GM23338 (cell line): ENCODE measurements around the gene PNPO. TPM values are rescaled to one million over a fixed set of nuclear protein-coding genes. Genes with fewer than 3 reads are reported as not detected.

Experiments used
- ATAC-seq: fragments of 200-7000 bp; cut with Tn5 transposase; 3 replicates; pipeline ENCODE4 v1.9.1; 2020
- DNase-seq: peaks from one replicate; pipeline ENCODE4 v3.0.0-alpha.2; 2015; ENCODE audit warnings: low spot score
- H2AFZ ChIP-seq: fragments of 200-600 bp; sonication (generic); 2 replicates; pipeline ENCODE4 v1.8.0; 2016; ENCODE audit warnings: antibody characterized with exemption, mild to moderate bottlenecking, moderate library complexity
- H3F3A ChIP-seq: fragments of 200-600 bp; sonication (generic); replicated peaks from 2 replicates; pipeline ENCODE4 v1.8.0; 2017; ENCODE audit warnings: antibody characterized with exemption, mixed run types, low read depth
- H3K27ac ChIP-seq: fragments of 200-600 bp; sonication (generic); 2 replicates; pipeline ENCODE4 v1.6.1; 2016; ENCODE audit warnings: low read depth
- H3K27me3 ChIP-seq: fragments of 200-600 bp; sonication (generic); 2 replicates; pipeline ENCODE4 v1.8.0; 2016; ENCODE audit warnings: mild to moderate bottlenecking, mixed run types, moderate library complexity; ENCODE audit not compliant: insufficient read depth
- H3K36me3 ChIP-seq: fragments of 200-600 bp; sonication (generic); 2 replicates; pipeline ENCODE4 v1.8.0; 2016; ENCODE audit warnings: mild to moderate bottlenecking; ENCODE audit not compliant: insufficient read depth
- H3K4me1 ChIP-seq: fragments of 200-600 bp; sonication (generic); 2 replicates; pipeline ENCODE4 v1.8.0; 2016; ENCODE audit warnings: mild to moderate bottlenecking, moderate library complexity; ENCODE audit not compliant: insufficient read depth
- H3K4me2 ChIP-seq: fragments of 200-600 bp; sonication (generic); 2 replicates; pipeline ENCODE4 v1.7.1; 2017; ENCODE audit warnings: mixed run types
- H3K4me3 ChIP-seq: fragments of 200-600 bp; sonication (generic); 2 replicates; pipeline ENCODE4 v1.6.1; 2016; ENCODE audit warnings: mixed run types
- H3K79me2 ChIP-seq: fragments of 200-600 bp; sonication (generic); replicated peaks from 2 replicates; pipeline ENCODE4 v1.8.0; 2017; ENCODE audit warnings: mild to moderate bottlenecking; ENCODE audit not compliant: insufficient read depth
- H3K9me2 ChIP-seq: fragments of 200-600 bp; sonication (generic); 2 replicates; pipeline ENCODE4 v1.8.0; 2017; ENCODE audit not compliant: insufficient read depth
- H4K20me1 ChIP-seq: fragments of 200-600 bp; sonication (generic); replicated peaks from 2 replicates; pipeline ENCODE4 v1.8.0; 2017; ENCODE audit warnings: mild to moderate bottlenecking; ENCODE audit not compliant: insufficient read depth
- H3K27ac Mint-ChIP-seq: 2 replicates; pipeline ENCODE4 v1.8.0; 2020; ENCODE audit warnings: inconsistent platforms, mild to moderate bottlenecking, moderate library complexity, mixed read lengths
- H3K27me3 Mint-ChIP-seq: 3 replicates; pipeline ENCODE4 v1.8.0; 2022; ENCODE audit warnings: low read depth, mild to moderate bottlenecking, moderate library complexity, mixed read lengths, inconsistent platforms; ENCODE audit not compliant: insufficient read depth, poor library complexity
- H3K36me3 Mint-ChIP-seq: 3 replicates; pipeline ENCODE4 v1.8.0; 2021; ENCODE audit warnings: low read depth, mild to moderate bottlenecking, inconsistent platforms, moderate library complexity, mixed read lengths
- H3K4me1 Mint-ChIP-seq: 3 replicates; pipeline ENCODE4 v1.8.0; 2020; ENCODE audit warnings: mild to moderate bottlenecking, inconsistent platforms, mixed read lengths
- H3K4me3 Mint-ChIP-seq: 3 replicates; pipeline ENCODE4 v1.8.0; 2021; ENCODE audit warnings: moderate library complexity, mild to moderate bottlenecking, inconsistent platforms, mixed read lengths
- H3K9me3 Mint-ChIP-seq: 3 replicates; pipeline ENCODE4 v1.8.0; 2020; ENCODE audit warnings: moderate library complexity, mild to moderate bottlenecking, inconsistent platforms, mixed read lengths
- CREB1 ChIP-seq: fragments of 250-450 bp; sonication (Bioruptor Pico); IDR thresholded peaks from 2 replicates; pipeline ENCODE4 v1.5.0; 2020; ENCODE audit warnings: low read depth, mild to moderate bottlenecking, moderate library complexity
- EZH2 ChIP-seq: fragments of 200-600 bp; sonication (generic); IDR thresholded peaks from one replicate; pipeline ENCODE4 v1.8.0; 2017; ENCODE audit warnings: antibody characterized with exemption, mild to moderate bottlenecking, low read depth; ENCODE audit not compliant: unreplicated experiment
- EZH2phosphoT487 ChIP-seq: fragments of 200-600 bp; sonication (generic); IDR thresholded peaks from one replicate; pipeline ENCODE4 v1.8.1; 2018; ENCODE audit warnings: antibody characterized with exemption; ENCODE audit not compliant: unreplicated experiment
- JUNB ChIP-seq: IDR thresholded peaks from one replicate; pipeline ENCODE4 v1.6.1; 2016; ENCODE audit warnings: antibody characterized with exemption; ENCODE audit not compliant: unreplicated experiment
- NANOG ChIP-seq: IDR thresholded peaks from 2 replicates; pipeline ENCODE4 v1.6.1; 2016; ENCODE audit warnings: antibody characterized with exemption, borderline replicate concordance
- POLR2AphosphoS5 ChIP-seq: IDR thresholded peaks from 2 replicates; pipeline ENCODE4 v1.6.1; 2016; ENCODE audit warnings: antibody characterized with exemption, low read depth
- STAT1 ChIP-seq: IDR thresholded peaks from one replicate; pipeline ENCODE4 v1.6.1; 2016; ENCODE audit warnings: antibody characterized with exemption; ENCODE audit not compliant: unreplicated experiment
- ZNF114 ChIP-seq: fragments of 250-450 bp; sonication (Bioruptor Pico); IDR thresholded peaks from 2 replicates; pipeline ENCODE4 v1.5.0; 2020; ENCODE audit warnings: mild to moderate bottlenecking, moderate library complexity
- ZNF331 ChIP-seq: fragments of 250-450 bp; sonication (Bioruptor Pico); IDR thresholded peaks from 2 replicates; pipeline ENCODE4 v1.5.0; 2020; ENCODE audit warnings: low read depth, mild to moderate bottlenecking, moderate library complexity
- polyA plus RNA-seq: library from polyadenylated mRNA; unstranded; fragments of >200 nt; fragmentation: Nextera tagmentation; extraction: Ambion mirVana; gene quantifications from 2 replicates; pipeline ENCODE4 v1.2.1, GENCODE V29; 2016
- total RNA-seq: library from RNA; depleted of rRNA; stranded (reverse); fragments of >200 nt; shearing (Covaris generic); gene quantifications from 2 replicates; pipeline ENCODE4 v1.2.3, GENCODE V29; 2014
- TF ChIP-seq, protein P1 (sequence below), 2 experiments: fragments of 200-600 bp in 1 of 2; sonication (generic) in 1 of 2; conservative IDR thresholded peaks; 2 replicates each; pipeline versions ENCODE4 v1.5.1 to v1.6.1; 2016 to 2017; ENCODE audit warnings: antibody characterized with exemption in 2 of 2, low read depth in 2 of 2, mild to moderate bottlenecking in 2 of 2, moderate library complexity in 1 of 2
- TF ChIP-seq, protein P2 (sequence below): IDR thresholded peaks from one replicate; pipeline ENCODE4 v1.6.1; 2018; ENCODE audit warnings: antibody characterized with exemption; ENCODE audit not compliant: unreplicated experiment
- TF ChIP-seq, protein P3 (sequence below): IDR thresholded peaks from 2 replicates; pipeline ENCODE4 v1.6.1; 2016; ENCODE audit warnings: antibody characterized with exemption
- TF ChIP-seq, protein P4 (sequence below): fragments of 250-450 bp; sonication (Bioruptor Pico); IDR thresholded peaks from 2 replicates; pipeline ENCODE4 v1.5.0; 2020; ENCODE audit warnings: mild to moderate bottlenecking, moderate library complexity

Gene PNPO
- total and polyA plus RNA-seq, 2 experiments from 2014 or later: 5.0 to 12.7 TPM

DNA sequence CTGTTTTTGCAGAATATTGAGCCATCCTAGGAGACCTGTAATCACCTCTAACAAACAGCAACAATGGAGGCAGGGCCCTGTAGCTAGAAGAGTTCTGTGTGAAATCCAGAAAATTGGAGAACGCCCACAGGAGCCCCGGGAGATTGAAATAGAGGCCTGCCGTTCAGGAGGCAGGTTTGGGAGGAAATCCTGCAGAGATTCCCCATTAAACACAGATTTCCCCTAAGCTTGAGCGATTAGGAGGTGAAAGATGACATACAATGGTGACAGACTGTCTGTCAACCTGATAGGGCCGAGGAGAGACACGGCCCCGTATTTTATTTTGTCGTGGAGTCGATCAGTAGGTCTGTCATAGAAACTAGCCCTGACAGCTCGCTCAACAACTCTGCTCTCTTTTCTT lies 47.8 kb downstream of the PNPO start:
- no peak for DNase-seq

More for the DNA sequence above, 47.8 kb downstream of the PNPO start:
- no peak overlapping the region for H3K4me3 ChIP-seq
- no peak for TF ChIP-seq ZNF331 (CRISPR knock-in tag)
- TF ChIP-seq, protein P1, sequence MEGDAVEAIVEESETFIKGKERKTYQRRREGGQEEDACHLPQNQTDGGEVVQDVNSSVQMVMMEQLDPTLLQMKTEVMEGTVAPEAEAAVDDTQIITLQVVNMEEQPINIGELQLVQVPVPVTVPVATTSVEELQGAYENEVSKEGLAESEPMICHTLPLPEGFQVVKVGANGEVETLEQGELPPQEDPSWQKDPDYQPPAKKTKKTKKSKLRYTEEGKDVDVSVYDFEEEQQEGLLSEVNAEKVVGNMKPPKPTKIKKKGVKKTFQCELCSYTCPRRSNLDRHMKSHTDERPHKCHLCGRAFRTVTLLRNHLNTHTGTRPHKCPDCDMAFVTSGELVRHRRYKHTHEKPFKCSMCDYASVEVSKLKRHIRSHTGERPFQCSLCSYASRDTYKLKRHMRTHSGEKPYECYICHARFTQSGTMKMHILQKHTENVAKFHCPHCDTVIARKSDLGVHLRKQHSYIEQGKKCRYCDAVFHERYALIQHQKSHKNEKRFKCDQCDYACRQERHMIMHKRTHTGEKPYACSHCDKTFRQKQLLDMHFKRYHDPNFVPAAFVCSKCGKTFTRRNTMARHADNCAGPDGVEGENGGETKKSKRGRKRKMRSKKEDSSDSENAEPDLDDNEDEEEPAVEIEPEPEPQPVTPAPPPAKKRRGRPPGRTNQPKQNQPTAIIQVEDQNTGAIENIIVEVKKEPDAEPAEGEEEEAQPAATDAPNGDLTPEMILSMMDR (conservative IDR thresholded peaks at IDR 0.05; ENCODE audit: low read depth in 2 of 2): no peak
- TF ChIP-seq, protein P2, sequence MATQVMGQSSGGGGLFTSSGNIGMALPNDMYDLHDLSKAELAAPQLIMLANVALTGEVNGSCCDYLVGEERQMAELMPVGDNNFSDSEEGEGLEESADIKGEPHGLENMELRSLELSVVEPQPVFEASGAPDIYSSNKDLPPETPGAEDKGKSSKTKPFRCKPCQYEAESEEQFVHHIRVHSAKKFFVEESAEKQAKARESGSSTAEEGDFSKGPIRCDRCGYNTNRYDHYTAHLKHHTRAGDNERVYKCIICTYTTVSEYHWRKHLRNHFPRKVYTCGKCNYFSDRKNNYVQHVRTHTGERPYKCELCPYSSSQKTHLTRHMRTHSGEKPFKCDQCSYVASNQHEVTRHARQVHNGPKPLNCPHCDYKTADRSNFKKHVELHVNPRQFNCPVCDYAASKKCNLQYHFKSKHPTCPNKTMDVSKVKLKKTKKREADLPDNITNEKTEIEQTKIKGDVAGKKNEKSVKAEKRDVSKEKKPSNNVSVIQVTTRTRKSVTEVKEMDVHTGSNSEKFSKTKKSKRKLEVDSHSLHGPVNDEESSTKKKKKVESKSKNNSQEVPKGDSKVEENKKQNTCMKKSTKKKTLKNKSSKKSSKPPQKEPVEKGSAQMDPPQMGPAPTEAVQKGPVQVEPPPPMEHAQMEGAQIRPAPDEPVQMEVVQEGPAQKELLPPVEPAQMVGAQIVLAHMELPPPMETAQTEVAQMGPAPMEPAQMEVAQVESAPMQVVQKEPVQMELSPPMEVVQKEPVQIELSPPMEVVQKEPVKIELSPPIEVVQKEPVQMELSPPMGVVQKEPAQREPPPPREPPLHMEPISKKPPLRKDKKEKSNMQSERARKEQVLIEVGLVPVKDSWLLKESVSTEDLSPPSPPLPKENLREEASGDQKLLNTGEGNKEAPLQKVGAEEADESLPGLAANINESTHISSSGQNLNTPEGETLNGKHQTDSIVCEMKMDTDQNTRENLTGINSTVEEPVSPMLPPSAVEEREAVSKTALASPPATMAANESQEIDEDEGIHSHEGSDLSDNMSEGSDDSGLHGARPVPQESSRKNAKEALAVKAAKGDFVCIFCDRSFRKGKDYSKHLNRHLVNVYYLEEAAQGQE: no peak
- no peak for TF ChIP-seq CREB1
- TF ChIP-seq, protein P3, sequence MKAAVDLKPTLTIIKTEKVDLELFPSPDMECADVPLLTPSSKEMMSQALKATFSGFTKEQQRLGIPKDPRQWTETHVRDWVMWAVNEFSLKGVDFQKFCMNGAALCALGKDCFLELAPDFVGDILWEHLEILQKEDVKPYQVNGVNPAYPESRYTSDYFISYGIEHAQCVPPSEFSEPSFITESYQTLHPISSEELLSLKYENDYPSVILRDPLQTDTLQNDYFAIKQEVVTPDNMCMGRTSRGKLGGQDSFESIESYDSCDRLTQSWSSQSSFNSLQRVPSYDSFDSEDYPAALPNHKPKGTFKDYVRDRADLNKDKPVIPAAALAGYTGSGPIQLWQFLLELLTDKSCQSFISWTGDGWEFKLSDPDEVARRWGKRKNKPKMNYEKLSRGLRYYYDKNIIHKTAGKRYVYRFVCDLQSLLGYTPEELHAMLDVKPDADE: no peak
- no peak for TF ChIP-seq EZH2
- no peak for TF ChIP-seq NANOG
- no peak for TF ChIP-seq STAT1
- TF ChIP-seq POLR2AphosphoS5: no peak
- TF ChIP-seq JUNB: no peak
- TF ChIP-seq EZH2phosphoT487: no peak
- no peak for TF ChIP-seq ZNF114 (CRISPR knock-in tag)
- TF ChIP-seq, protein P4, sequence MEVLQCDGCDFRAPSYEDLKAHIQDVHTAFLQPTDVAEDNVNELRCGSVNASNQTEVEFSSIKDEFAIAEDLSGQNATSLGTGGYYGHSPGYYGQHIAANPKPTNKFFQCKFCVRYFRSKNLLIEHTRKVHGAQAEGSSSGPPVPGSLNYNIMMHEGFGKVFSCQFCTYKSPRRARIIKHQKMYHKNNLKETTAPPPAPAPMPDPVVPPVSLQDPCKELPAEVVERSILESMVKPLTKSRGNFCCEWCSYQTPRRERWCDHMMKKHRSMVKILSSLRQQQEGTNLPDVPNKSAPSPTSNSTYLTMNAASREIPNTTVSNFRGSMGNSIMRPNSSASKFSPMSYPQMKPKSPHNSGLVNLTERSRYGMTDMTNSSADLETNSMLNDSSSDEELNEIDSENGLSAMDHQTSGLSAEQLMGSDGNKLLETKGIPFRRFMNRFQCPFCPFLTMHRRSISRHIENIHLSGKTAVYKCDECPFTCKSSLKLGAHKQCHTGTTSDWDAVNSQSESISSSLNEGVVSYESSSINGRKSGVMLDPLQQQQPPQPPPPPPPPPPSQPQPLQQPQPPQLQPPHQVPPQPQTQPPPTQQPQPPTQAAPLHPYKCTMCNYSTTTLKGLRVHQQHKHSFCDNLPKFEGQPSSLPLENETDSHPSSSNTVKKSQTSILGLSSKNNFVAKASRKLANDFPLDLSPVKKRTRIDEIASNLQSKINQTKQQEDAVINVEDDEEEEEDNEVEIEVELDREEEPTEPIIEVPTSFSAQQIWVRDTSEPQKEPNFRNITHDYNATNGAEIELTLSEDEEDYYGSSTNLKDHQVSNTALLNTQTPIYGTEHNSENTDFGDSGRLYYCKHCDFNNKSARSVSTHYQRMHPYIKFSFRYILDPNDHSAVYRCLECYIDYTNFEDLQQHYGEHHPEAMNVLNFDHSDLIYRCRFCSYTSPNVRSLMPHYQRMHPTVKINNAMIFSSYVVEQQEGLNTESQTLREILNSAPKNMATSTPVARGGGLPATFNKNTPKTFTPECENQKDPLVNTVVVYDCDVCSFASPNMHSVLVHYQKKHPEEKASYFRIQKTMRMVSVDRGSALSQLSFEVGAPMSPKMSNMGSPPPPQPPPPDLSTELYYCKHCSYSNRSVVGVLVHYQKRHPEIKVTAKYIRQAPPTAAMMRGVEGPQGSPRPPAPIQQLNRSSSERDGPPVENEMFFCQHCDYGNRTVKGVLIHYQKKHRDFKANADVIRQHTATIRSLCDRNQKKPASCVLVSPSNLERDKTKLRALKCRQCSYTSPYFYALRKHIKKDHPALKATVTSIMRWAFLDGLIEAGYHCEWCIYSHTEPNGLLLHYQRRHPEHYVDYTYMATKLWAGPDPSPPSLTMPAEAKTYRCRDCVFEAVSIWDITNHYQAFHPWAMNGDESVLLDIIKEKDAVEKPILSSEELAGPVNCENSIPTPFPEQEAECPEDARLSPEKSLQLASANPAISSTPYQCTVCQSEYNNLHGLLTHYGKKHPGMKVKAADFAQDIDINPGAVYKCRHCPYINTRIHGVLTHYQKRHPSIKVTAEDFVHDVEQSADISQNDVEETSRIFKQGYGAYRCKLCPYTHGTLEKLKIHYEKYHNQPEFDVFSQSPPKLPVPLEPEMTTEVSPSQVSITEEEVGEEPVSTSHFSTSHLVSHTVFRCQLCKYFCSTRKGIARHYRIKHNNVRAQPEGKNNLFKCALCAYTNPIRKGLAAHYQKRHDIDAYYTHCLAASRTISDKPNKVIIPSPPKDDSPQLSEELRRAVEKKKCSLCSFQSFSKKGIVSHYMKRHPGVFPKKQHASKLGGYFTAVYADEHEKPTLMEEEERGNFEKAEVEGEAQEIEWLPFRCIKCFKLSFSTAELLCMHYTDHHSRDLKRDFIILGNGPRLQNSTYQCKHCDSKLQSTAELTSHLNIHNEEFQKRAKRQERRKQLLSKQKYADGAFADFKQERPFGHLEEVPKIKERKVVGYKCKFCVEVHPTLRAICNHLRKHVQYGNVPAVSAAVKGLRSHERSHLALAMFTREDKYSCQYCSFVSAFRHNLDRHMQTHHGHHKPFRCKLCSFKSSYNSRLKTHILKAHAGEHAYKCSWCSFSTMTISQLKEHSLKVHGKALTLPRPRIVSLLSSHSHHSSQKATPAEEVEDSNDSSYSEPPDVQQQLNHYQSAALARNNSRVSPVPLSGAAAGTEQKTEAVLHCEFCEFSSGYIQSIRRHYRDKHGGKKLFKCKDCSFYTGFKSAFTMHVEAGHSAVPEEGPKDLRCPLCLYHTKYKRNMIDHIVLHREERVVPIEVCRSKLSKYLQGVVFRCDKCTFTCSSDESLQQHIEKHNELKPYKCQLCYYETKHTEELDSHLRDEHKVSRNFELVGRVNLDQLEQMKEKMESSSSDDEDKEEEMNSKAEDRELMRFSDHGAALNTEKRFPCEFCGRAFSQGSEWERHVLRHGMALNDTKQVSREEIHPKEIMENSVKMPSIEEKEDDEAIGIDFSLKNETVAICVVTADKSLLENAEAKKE (CRISPR knock-in tag): no peak
- H3K9me2 ChIP-seq: no peaks in the 10 kb centered on the region
- Mint-ChIP-seq H3K36me3 (peaks cover 7% of the 10 kb centered on the region; the same call in 2 of the 3 replicates), H3K27ac (no peak overlapping the region), H3K9me3 (no peaks in the 10 kb centered on the region), H3K4me1 (peaks cover 66% of the 10 kb centered on the region), H3K27me3 (peaks cover 23% of the 10 kb centered on the region), H3K4me3 (no peak overlapping the region; the same call in 2 of the 3 replicates)
- H4K20me1 ChIP-seq: no peaks in the 10 kb centered on the region
- no peaks in the 10 kb centered on the region for H3K36me3 ChIP-seq
- H3K27ac ChIP-seq: no peak overlapping the region
- H3K4me2 ChIP-seq: no peak overlapping the region
- no peaks in the 10 kb centered on the region for H3K27me3 ChIP-seq
- no peak overlapping the region for H2AFZ ChIP-seq
- 0 out of 2 replicates have a peak, but pooled peaks cover 4% of the 10 kb centered on the region for H3F3A ChIP-seq
- H3K79me2 ChIP-seq: no peaks in the 10 kb centered on the region
- H3K4me1 ChIP-seq: peaks cover 36% of the 10 kb centered on the region
- no peak for ATAC-seq
